Kidney tubule cell (primary cell): ENCODE data around the gene DDX51.

ENCODE experiments used
- DNase-seq: peaks from one replicate; pipeline ENCODE4 v3.0.0-alpha.2; 2018; ENCODE audit warnings: low spot score

The DDX51 gene

GRCh38 chr12:132144115-132144809 is at the start of gene DDX51, which contains the start of gene NOC4L:
DDX51 (minus strand) TSS chr12:132144319; CDS start chr12:132144296, 23 bp downstream.
NOC4L (plus strand) TSS chr12:132144457; CDS start chr12:132144489, 32 bp downstream.
- DNase-seq = peak; percentile 94

GRCh38 chr12:132191715-132192553 is 47.8 kb upstream of the DDX51 start:
- DNase-seq = peak; percentile 17

GRCh38 chr12:132190834-132191500 is 46.8 kb upstream of the DDX51 start:
- no peak for DNase-seq

- no peak for DNase-seq
Observed at GRCh38 chr12:132190012-132190755, 46.1 kb upstream of the DDX51 start.

GRCh38 chr12:132189378-132190011 is 45.4 kb upstream of the DDX51 start:
- DNase-seq = peak; percentile 90

- DNase-seq = no peak
Observed at GRCh38 chr12:132188916-132189325, 44.8 kb upstream of the DDX51 start.

- no peak for DNase-seq
Observed at GRCh38 chr12:132188451-132188901, 44.4 kb upstream of the DDX51 start.

GRCh38 chr12:132187646-132188450 is 43.7 kb upstream of the DDX51 start:
- no peak for DNase-seq

- no peak for DNase-seq
Observed at GRCh38 chr12:132186857-132187620, 42.9 kb upstream of the DDX51 start.

- no peak for DNase-seq
Observed at GRCh38 chr12:132186208-132186856, 42.2 kb upstream of the DDX51 start.

GRCh38 chr12:132185705-132186104 is 41.6 kb upstream of the DDX51 start:
- DNase-seq = no peak

- no peak for DNase-seq
Observed at GRCh38 chr12:132182711-132183365, 38.7 kb upstream of the DDX51 start.

GRCh38 chr12:132182206-132182710 is 38.1 kb upstream of the DDX51 start:
- DNase-seq = no peak

GRCh38 chr12:132181570-132182200 is 37.6 kb upstream of the DDX51 start:
- no peak for DNase-seq

GRCh38 chr12:132180648-132181546 is 36.8 kb upstream of the DDX51 start:
- DNase-seq = no peak

- no peak for DNase-seq
Observed at GRCh38 chr12:132179431-132180362, 35.6 kb upstream of the DDX51 start.
